MV-4-11 (cell line): ENCODE results near the gene GVQW3.

Experiments
- DNase-seq: peaks from one replicate; lab custom pipeline; 2025; lab: John Stamatoyannopoulos, UW

Gene GVQW3

DNA sequence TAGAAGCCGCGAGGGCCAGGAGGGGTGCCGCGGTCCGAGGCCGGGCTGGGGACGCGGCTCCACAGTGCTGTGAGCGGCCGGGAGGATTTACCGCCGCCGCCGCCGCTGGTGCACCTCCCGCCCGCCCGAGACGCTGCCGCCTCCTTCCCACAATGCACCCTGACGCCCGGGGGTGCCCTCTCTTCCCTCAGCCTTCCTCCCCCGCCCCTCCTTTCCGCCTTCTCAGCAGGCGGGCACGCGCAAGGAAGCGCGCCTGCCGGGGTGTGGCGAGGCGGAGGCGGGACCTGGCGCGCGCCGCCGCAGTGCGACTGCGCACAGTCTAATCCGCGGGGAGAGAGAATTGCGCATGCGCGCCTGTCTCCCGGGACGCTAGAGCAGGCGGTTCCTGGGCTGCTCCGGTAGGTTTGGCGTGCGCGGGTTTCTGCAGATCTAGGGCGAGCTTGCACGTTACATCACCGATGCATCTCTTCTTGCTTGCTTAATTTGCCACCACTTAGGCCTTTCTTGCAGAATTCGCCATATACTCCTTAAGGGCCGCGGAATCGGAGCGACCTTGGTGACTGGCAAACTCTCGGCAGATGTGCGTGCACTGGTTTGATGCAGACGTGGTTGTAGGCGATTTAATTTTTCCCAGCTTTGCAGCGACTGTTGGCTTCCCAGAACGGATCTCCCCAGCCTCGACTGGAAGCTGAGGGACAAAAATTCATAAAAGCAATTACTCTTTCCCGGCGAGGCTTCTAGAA is at the start of gene GVQW3, which contains the start of gene THAP12:
Gene GVQW3, plus strand, starts transcription at position 347 of the 743 bp plus-strand sequence. CDS start 506 bp downstream, outside the sequence.
Gene THAP12, minus strand, starts transcription at position 156 of the 743 bp plus-strand sequence. CDS start 296 bp downstream, outside the sequence.
- DNase-seq = peak; percentile 96

GRCh38 chr11:76334826-76335389 is 46.2 kb upstream of the GVQW3 start:
- DNase-seq = no peak

- peak; percentile 96 for DNase-seq
Observed at GRCh38 chr11:76335842-76336241, 45.3 kb upstream of the GVQW3 start.

DNA sequence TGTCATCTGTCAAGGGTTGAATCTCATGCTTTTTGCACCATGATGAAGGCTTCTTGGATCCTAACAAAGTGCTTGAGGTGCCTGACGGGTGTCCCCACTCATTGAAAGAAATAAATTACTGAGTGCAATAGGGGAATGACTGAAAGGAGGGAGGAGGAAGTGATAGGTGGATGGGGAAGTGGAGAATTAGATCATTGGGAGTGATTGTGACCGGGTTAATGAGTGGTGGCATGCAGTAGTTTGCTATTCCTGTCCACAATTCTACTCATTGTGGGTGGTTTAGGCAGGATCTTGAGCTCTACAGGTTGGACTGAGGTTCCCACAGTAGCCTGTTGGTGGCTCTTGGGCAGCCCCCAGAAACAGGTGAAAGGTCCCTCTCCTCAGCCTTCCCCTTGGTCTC is 44.5 kb upstream of the GVQW3 start:
- peak; percentile 76 for DNase-seq

- no peak for DNase-seq
Observed at GRCh38 chr11:76337469-76337868, 43.7 kb upstream of the GVQW3 start.

- DNase-seq = no peak
Observed at GRCh38 chr11:76337923-76338322, 43.2 kb upstream of the GVQW3 start.

GRCh38 chr11:76339221-76339620 is 41.9 kb upstream of the GVQW3 start:
- peak; percentile 94 for DNase-seq

GRCh38 chr11:76347466-76347865 is 33.7 kb upstream of the GVQW3 start:
- no peak for DNase-seq

GRCh38 chr11:76348348-76348747 is 32.8 kb upstream of the GVQW3 start:
- no peak for DNase-seq

DNA sequence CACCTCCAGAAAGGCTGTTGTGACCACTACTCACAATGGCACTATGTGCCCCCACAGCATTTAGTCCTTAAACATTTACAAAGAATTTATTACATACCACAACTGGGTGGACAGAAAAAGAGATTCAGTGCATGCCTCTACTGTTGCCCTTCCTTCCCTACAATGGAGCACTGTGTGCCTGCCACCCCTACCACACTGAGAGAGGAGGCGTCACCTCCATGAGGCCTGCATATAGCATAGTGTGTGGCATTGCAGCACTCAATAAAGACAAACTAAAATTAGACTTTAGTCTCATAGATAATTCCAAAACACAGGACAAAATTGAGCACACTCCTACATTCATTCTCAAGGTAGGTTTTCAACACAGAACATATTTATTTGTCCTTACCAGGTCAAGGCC is 26.0 kb upstream of the GVQW3 start:
- no peak for DNase-seq

- no peak for DNase-seq
Observed at GRCh38 chr11:76361374-76361773, 19.7 kb upstream of the GVQW3 start.

- no peak for DNase-seq
Observed at GRCh38 chr11:76361776-76362175, 19.3 kb upstream of the GVQW3 start.

- no peak for DNase-seq
Observed at GRCh38 chr11:76362716-76363115, 18.4 kb upstream of the GVQW3 start.

- no peak for DNase-seq
Observed at GRCh38 chr11:76365038-76365679, 16.0 kb upstream of the GVQW3 start.

- DNase-seq = no peak
Observed at GRCh38 chr11:76368490-76368889, 12.6 kb upstream of the GVQW3 start.

GRCh38 chr11:76369406-76369805 is 11.7 kb upstream of the GVQW3 start:
- no peak for DNase-seq

GRCh38 chr11:76371170-76371569 is 10.0 kb upstream of the GVQW3 start:
- peak; percentile 51 for DNase-seq

DNA sequence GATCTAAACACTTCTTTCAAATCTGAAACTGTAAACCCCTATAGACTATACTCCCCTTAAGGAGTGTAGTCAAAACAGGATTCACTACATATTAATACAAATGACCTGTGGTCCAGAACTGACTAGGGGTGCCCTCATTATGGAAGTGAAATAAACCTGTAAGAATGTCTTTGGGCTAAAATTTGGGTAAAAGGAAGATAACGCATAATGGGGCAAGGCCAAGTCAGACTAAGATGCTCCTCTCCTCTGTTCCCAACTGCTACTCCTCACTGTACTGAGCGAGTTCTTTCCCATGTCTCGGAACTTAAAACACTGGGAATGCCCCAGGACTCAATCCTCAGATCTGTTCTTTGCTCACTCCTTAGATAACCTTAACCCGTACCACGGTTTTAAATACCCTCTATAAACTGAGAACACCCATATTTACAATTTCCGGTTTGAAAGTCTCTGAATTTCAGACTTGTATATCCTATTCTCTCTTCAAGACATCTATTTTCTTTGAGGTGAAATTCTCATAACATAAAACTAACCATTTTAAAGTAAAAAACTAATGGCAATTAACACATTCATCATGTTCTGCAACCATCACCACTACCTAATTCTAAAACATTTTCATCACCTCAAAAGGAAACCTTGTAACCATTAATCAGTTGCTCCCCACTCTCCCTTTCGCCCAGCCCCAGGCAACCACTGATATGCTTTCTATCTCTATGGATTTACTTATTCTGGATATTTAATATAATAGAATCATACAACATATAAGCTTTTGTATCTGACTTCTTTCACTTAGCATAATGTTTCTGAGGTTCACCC is 4.2 kb upstream of the GVQW3 start:
- DNase-seq = no peak

DNA sequence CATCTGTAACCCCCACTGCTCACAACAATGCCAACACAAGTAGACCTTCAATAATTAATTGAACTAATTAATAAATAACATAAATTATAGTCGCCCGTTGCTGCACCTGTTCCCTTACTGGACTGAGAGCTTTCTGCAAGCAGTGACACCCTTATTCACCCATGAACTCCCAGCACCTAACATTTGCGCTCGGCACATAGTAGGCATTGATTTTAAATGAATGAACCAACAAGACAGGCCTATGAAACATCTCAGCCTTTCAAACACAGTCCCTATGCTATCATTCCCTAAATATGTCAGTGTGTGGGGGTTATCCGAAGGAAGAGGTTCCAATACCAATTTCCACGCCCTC is 1.3 kb upstream of the GVQW3 start:
- no peak for DNase-seq

GRCh38 chr11:76380159-76380976 is 755 bp upstream of the GVQW3 start:
- DNase-seq = peak; percentile 11

GRCh38 chr11:76382209-76382608 is 1.1 kb downstream of the GVQW3 start:
- DNase-seq = no peak

DNA sequence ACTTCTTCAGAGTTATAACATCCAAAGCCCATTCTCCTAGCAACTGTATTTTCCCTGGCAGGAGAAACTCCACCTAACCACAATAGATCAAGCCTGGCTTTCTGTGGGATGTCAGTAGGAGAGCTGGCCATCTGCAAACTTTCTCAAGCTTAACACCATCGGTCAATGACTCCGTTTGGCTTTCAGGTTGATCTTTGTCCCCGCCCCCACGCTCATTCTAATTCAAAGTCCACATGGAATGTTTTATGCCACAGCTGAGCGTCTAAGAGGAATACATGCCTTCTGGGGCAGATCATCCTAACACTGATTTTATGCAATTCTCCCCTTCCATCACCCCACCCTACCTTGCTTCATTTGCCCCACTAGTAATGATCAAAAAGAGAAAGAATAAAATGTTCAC is 4.8 kb downstream of the GVQW3 start:
- DNase-seq = no peak
